Measurements from ENCODE around the gene PPM1L. TPM values are rescaled to one million over a fixed set of nuclear protein-coding genes. Genes with fewer than 3 reads are reported as not detected.

PPM1L gene
- under 0.01 TPM in 1 of 2 replicates, not detected in the other for total RNA-seq

GRCh38 chr3:160755776-160756304, at the start of gene PPM1L:
TSS of gene PPM1L (plus strand) at chr3:160756231.

GRCh38 chr3:161104561-161105551, 348.8 kb downstream of the PPM1L start, which contains the start of gene B3GALNT1:
TSS of gene B3GALNT1 (minus strand) at chr3:161105349. CDS start at chr3:161086754, 18,595 bp downstream.

Other genes starting within 250 kb of the PPM1L start
- gene KPNA4, start 190.7 kb upstream of the PPM1L start, total RNA-seq, result 29.4 and 35.8 TPM in 2 replicates
- gene ARL14, start 79.1 kb upstream of the PPM1L start, total RNA-seq, result not detected in 2 replicates